ENCODE data around the gene MMRN1.

GRCh38 chr4:89998469-89999011 is 103.9 kb downstream of the MMRN1 start:
- TF ChIP-seq, protein P1, sequence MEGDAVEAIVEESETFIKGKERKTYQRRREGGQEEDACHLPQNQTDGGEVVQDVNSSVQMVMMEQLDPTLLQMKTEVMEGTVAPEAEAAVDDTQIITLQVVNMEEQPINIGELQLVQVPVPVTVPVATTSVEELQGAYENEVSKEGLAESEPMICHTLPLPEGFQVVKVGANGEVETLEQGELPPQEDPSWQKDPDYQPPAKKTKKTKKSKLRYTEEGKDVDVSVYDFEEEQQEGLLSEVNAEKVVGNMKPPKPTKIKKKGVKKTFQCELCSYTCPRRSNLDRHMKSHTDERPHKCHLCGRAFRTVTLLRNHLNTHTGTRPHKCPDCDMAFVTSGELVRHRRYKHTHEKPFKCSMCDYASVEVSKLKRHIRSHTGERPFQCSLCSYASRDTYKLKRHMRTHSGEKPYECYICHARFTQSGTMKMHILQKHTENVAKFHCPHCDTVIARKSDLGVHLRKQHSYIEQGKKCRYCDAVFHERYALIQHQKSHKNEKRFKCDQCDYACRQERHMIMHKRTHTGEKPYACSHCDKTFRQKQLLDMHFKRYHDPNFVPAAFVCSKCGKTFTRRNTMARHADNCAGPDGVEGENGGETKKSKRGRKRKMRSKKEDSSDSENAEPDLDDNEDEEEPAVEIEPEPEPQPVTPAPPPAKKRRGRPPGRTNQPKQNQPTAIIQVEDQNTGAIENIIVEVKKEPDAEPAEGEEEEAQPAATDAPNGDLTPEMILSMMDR (IDR thresholded peaks at IDR 0.05) = no peak
- TF ChIP-seq EP300 (IDR thresholded peaks at IDR 0.05) (no peak), POLR2A (IDR thresholded peaks at IDR 0.05) (no peak)

Data from ovary (tissue), 3 donors.